Measurements from ENCODE around the gene MFSD6.

GRCh38 chr2:190407662-190408537 is at the start of gene MFSD6:
- TF ChIP-seq CTCF (IDR thresholded peaks at IDR 0.05 in 8 of 11, conservative IDR thresholded peaks at IDR 0.05 in 3 of 11) (peak in 1 of 11 experiments; percentile 15), POLR2A (IDR thresholded peaks at IDR 0.05) (no peak)
